Testis (tissue), 2 donors: ENCODE results near the gene INPP5K.

Source experiments
- CTCF ChIP-seq, 3 experiments: fragments of 450-650 bp in 2 of 3; fragments of 200-600 bp in 1 of 3; sonication (generic) in 1 of 3; IDR thresholded peaks; one replicate each; pipeline ENCODE4 v1.5.1; 2016 to 2019; ENCODE audit warnings: antibody characterized with exemption in 3 of 3, mild to moderate bottlenecking in 2 of 3, moderate library complexity in 1 of 3
- POLR2A ChIP-seq: fragments of 450-650 bp; IDR thresholded peaks from one replicate; pipeline ENCODE4 v1.6.1; 2017; ENCODE audit warnings: antibody characterized with exemption, mild to moderate bottlenecking, moderate library complexity

GRCh38 chr17:1497831-1498230 is 18.6 kb downstream of the INPP5K start:
- TF ChIP-seq POLR2A (no peak), CTCF (IDR thresholded peaks at IDR 0.05) (no peak)
